Measurements from ENCODE around the gene CAMK1.

Gene CAMK1

DNA sequence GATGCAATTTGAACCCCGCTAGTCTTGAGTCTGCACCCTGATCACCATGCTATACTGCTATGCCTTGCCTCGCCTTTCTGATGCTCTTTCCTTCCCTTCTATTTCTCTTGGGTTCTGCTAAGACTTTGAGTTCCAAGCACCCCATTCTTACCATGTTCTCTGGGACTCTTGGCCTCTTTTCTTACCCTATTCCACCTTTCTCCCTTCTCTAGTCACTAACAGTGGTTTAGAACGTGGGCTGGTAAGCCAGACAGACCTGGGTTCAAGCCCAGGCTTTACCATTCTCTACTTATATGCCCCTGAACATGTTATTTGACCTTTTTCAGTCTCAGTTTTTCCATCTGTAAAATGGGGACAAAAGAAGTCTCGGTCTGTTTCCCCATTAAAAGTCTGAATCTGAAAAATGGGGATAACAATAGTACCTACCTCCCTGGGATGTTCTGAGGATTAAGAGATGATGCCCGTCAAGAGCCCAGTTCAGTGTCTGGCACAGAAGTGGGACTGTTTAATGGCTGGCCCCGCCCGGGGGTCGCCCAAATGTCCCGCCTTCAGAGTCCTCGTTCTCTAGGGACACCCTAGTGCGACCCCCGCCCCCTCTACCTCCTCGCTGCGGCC, 22.1 kb upstream of the CAMK1 start:
- Histone ChIP-seq H3K9ac (ENCODE audit: low read length) (peak overlapping the region; percentile 100), H3K27me3 (ENCODE audit: control insufficient read depth, insufficient read depth, low read length) (no peaks in the 10 kb centered on the region), H3K36me3 (ENCODE audit: control insufficient read depth, low read depth, low read length) (peaks cover 24% of the 10 kb centered on the region), H3K4me3 (ENCODE audit: low read length) (peak overlapping the region; percentile 93), H3K9me3 (ENCODE audit: control insufficient read depth, low read depth, low read length) (no peaks in the 10 kb centered on the region), H3K27ac (ENCODE audit: low read length) (peak overlapping the region; percentile 100), H3K4me1 (ENCODE audit: control insufficient read depth, low read depth, low read length) (peaks cover 5% of the 10 kb centered on the region)

DNA sequence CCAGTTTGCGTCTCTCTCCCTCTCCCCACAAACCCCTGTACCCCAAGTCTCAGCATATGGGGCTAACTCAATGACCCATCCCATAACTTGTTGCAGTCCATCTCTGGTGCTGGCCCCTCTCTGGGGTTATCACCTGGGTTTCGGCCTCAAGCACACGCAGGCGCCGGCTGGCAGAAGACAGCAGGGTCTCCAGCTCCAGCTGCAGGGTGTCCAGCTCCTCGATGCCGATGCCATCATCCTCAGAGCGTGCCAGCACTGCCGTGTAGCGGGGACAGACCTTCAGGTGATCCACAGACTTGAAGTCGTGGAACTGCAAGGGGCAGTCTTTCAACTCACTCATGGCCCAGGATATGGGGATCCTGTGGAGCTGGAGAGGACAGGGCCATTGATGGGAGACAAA, 21.4 kb upstream of the CAMK1 start:
- no peak overlapping the region for H3K9ac ChIP-seq (ENCODE audit: low read length)
- peaks cover 31% of the 10 kb centered on the region for H3K36me3 ChIP-seq (ENCODE audit: control insufficient read depth, low read depth, low read length)
- no peaks in the 10 kb centered on the region for H3K9me3 ChIP-seq (ENCODE audit: control insufficient read depth, low read depth, low read length)
- H3K27me3 ChIP-seq (ENCODE audit: control insufficient read depth, insufficient read depth, low read length), result no peaks in the 10 kb centered on the region
- no peak overlapping the region for H3K4me3 ChIP-seq (ENCODE audit: low read length)
- no peak overlapping the region for H3K27ac ChIP-seq (ENCODE audit: low read length)
- peaks cover 5% of the 10 kb centered on the region for H3K4me1 ChIP-seq (ENCODE audit: control insufficient read depth, low read depth, low read length)

DNA sequence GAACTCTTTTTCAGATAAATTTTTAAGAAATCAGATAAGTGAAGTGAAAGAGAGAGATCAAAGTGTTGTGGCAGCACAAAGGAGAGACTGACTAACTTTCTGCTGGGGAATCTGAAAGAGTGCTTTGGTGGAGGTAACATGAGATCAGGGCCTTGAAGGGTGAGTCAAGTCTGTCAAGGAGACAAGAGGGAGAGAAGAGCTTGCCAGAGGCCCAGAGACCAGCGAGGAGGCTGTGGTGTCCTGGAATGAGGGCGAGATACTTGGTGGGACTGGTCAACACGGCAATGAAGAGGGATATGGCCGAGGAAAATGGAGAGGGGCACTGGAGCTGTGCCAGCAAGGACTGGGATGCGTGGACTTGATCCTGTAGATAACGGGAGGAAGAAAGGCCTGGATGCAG, 18.0 kb upstream of the CAMK1 start:
- Histone ChIP-seq H3K27me3 (ENCODE audit: control insufficient read depth, insufficient read depth, low read length) (no peaks in the 10 kb centered on the region), H3K4me1 (ENCODE audit: control insufficient read depth, low read depth, low read length) (no peaks in the 10 kb centered on the region), H3K4me3 (ENCODE audit: low read length) (no peak overlapping the region), H3K36me3 (ENCODE audit: control insufficient read depth, low read depth, low read length) (peaks cover 37% of the 10 kb centered on the region), H3K9me3 (ENCODE audit: control insufficient read depth, low read depth, low read length) (no peaks in the 10 kb centered on the region), H3K9ac (ENCODE audit: low read length) (no peak overlapping the region), H3K27ac (ENCODE audit: low read length) (no peak overlapping the region)

DNA sequence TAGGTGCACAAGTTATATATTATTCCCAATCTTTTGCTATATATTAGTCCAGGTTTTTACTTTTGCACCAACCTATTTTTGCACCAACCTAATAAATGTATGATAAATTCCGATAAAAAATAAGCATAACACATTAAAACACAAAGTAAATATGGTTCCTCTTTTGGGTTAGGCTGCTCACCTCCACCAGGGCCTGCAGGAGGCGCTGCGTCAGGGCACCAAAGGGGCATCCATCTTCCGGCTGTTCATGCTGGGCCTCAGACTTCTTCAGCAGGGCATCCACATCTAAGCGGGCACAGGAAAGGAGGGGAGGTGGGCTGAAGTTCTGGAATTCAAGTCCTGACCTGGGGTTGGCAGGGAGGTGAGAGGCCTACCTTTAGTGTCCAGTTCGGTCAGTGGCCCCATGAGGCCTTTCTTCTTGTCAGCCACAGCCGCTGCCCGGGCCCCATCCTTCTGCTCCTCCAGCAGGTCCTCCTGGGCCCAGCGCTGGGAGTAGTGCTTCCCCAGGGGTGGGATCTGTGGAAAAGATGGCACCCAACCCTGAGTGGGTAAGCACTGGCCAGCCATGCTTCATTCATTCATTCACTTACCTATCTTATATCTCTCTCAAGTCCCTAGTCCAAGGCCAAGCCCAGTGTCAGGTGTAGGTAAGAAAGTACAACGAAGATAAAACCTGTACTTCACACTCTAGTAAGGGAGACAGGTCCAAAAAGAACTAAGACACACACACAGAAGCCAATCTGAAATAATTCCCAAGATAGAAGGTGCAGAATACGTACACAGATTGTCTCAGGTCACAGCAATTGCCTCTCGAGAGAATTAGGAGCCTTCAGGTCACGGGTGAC, 17.3 kb upstream of the CAMK1 start:
- H3K36me3 ChIP-seq (ENCODE audit: control insufficient read depth, low read depth, low read length), result peaks cover 43% of the 10 kb centered on the region
- H3K27ac ChIP-seq (ENCODE audit: low read length), result no peak overlapping the region
- H3K4me1 ChIP-seq (ENCODE audit: control insufficient read depth, low read depth, low read length), result no peaks in the 10 kb centered on the region
- H3K4me3 ChIP-seq (ENCODE audit: low read length), result no peak overlapping the region
- no peaks in the 10 kb centered on the region for H3K27me3 ChIP-seq (ENCODE audit: control insufficient read depth, insufficient read depth, low read length)
- no peaks in the 10 kb centered on the region for H3K9me3 ChIP-seq (ENCODE audit: control insufficient read depth, low read depth, low read length)
- H3K9ac ChIP-seq (ENCODE audit: low read length), result no peak overlapping the region

DNA sequence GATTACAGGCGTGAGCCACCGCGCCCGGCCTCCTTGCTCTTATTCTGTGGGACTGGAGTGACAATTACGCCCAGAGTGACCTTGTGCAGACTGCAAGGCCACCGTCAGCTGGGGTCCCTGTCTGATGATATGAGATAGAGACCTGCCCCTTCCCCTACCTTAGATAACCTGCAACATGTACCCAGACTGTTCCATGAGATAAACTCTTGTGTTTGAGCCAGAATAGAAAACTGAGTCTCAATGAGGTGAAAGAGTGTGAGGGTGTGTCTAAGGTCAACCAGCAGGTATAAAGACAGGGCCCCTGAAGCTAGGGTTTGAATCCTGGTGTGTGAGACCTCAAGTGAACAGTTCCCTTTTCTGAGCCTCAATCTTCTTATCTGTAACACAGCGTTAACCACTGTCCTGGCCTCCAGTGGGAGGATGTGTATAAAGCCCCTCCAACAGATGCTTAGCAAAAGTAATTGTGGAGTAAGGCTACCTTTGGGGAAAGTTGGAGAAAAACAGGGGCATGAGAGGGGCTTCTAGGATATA, 16.5 kb upstream of the CAMK1 start:
- peaks cover 48% of the 10 kb centered on the region for H3K36me3 ChIP-seq (ENCODE audit: control insufficient read depth, low read depth, low read length)
- no peaks in the 10 kb centered on the region for H3K4me1 ChIP-seq (ENCODE audit: control insufficient read depth, low read depth, low read length)
- H3K9ac ChIP-seq (ENCODE audit: low read length), result no peak overlapping the region
- H3K27ac ChIP-seq (ENCODE audit: low read length), result no peak overlapping the region
- H3K27me3 ChIP-seq (ENCODE audit: control insufficient read depth, insufficient read depth, low read length), result no peaks in the 10 kb centered on the region
- no peaks in the 10 kb centered on the region for H3K9me3 ChIP-seq (ENCODE audit: control insufficient read depth, low read depth, low read length)
- no peak overlapping the region for H3K4me3 ChIP-seq (ENCODE audit: low read length)

DNA sequence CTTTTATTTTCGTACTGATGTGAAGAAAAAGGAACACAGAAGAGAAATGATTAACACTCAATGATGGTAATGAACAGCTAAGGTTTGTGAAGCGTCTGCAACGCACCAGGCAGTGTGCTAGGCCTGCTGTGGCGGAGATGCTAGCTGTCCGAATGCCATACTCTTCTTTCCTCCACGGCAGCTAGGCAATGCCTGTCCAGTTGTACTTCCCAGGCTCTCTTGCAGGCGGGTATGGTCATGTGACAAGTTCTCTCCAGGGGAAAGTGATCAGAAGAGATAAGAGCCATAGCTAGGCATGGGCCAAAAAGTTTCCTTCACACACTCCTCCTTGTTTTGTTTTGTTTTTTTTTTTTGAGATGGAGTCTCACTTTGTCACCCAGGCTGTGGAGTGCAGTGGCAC, 15.9 kb upstream of the CAMK1 start:
- no peak overlapping the region for H3K27ac ChIP-seq (ENCODE audit: low read length)
- peaks cover 53% of the 10 kb centered on the region for H3K36me3 ChIP-seq (ENCODE audit: control insufficient read depth, low read depth, low read length)
- H3K4me1 ChIP-seq (ENCODE audit: control insufficient read depth, low read depth, low read length), result no peaks in the 10 kb centered on the region
- no peaks in the 10 kb centered on the region for H3K27me3 ChIP-seq (ENCODE audit: control insufficient read depth, insufficient read depth, low read length)
- no peak overlapping the region for H3K4me3 ChIP-seq (ENCODE audit: low read length)
- H3K9ac ChIP-seq (ENCODE audit: low read length), result no peak overlapping the region
- no peaks in the 10 kb centered on the region for H3K9me3 ChIP-seq (ENCODE audit: control insufficient read depth, low read depth, low read length)

DNA sequence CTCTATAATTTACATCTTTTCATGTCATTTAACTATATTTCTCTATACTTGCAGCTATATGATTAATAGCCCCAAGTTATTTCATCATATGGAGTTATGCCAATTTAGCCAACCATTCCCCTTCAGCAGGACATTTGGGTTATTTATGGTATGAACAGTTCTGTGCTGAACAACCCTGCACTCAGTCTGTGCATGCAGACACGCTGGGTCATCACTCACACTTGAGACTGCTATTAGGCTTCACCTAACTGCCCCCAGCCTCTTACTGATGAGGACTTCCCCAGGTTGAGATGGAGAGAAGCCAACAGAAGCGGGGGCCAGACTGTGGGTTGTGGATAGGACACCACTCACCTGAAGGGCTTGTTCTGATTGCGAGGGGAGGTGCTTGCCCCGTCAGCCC, 15.2 kb upstream of the CAMK1 start:
- no peaks in the 10 kb centered on the region for H3K4me1 ChIP-seq (ENCODE audit: control insufficient read depth, low read depth, low read length)
- no peak overlapping the region for H3K4me3 ChIP-seq (ENCODE audit: low read length)
- H3K9ac ChIP-seq (ENCODE audit: low read length), result no peak overlapping the region
- no peaks in the 10 kb centered on the region for H3K9me3 ChIP-seq (ENCODE audit: control insufficient read depth, low read depth, low read length)
- H3K27me3 ChIP-seq (ENCODE audit: control insufficient read depth, insufficient read depth, low read length), result no peaks in the 10 kb centered on the region
- H3K27ac ChIP-seq (ENCODE audit: low read length), result no peak overlapping the region
- H3K36me3 ChIP-seq (ENCODE audit: control insufficient read depth, low read depth, low read length), result peaks cover 54% of the 10 kb centered on the region

DNA sequence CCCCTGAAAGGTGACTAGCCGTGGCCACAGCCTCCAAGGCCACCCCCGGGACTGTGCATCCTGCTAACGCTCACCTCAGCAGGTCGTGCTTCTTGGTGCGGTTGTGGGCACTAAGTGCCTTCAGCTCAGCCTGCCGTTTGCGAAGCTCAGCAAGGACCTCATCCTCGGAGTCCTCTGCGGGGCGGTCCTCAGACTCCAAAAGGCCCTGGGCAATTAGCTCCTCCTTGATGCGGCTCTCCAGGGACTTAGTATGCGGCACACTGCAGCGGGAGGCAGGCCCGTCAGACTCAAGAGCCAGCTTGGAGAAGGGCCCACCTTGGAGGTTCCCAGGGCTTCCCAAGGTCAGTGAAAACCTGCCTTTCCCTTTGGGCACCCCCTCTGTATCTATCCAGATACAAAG, 14.2 kb upstream of the CAMK1 start:
- peaks cover 45% of the 10 kb centered on the region for H3K36me3 ChIP-seq (ENCODE audit: control insufficient read depth, low read depth, low read length)
- no peak overlapping the region for H3K9ac ChIP-seq (ENCODE audit: low read length)
- H3K27ac ChIP-seq (ENCODE audit: low read length), result no peak overlapping the region

DNA sequence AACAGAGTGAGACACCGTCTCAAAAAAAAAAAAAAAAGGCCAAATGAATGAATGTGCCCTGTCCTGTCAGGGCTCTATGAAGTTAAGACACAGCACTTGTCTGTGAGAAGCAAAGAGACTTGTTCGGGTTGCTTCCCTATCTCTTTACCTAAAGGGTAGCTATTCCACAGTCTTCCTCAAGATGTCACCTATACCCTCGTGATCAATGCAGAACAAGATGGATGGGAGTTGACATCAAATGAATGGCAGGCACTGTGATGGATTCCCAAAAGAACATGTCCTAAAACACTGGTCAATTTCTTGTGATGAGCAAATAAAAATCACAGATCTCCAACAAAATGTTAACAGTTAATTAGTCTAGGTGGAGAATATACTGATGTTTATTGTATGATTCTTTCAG, 13.0 kb upstream of the CAMK1 start:
- no peak overlapping the region for H3K9ac ChIP-seq (ENCODE audit: low read length)
- H3K27ac ChIP-seq (ENCODE audit: low read length), result no peak overlapping the region
- H3K4me1 ChIP-seq (ENCODE audit: control insufficient read depth, low read depth, low read length), result no peaks in the 10 kb centered on the region
- H3K36me3 ChIP-seq (ENCODE audit: control insufficient read depth, low read depth, low read length), result peaks cover 44% of the 10 kb centered on the region
- H3K27me3 ChIP-seq (ENCODE audit: control insufficient read depth, insufficient read depth, low read length), result no peaks in the 10 kb centered on the region
- no peaks in the 10 kb centered on the region for H3K9me3 ChIP-seq (ENCODE audit: control insufficient read depth, low read depth, low read length)
- H3K4me3 ChIP-seq (ENCODE audit: low read length), result no peak overlapping the region

More for the DNA sequence above, 14.2 kb upstream of the CAMK1 start:
- H3K27me3 ChIP-seq (ENCODE audit: control insufficient read depth, insufficient read depth, low read length), result no peaks in the 10 kb centered on the region
- no peaks in the 10 kb centered on the region for H3K4me1 ChIP-seq (ENCODE audit: control insufficient read depth, low read depth, low read length)
- H3K9me3 ChIP-seq (ENCODE audit: control insufficient read depth, low read depth, low read length), result no peaks in the 10 kb centered on the region
- no peak overlapping the region for H3K4me3 ChIP-seq (ENCODE audit: low read length)

DNA sequence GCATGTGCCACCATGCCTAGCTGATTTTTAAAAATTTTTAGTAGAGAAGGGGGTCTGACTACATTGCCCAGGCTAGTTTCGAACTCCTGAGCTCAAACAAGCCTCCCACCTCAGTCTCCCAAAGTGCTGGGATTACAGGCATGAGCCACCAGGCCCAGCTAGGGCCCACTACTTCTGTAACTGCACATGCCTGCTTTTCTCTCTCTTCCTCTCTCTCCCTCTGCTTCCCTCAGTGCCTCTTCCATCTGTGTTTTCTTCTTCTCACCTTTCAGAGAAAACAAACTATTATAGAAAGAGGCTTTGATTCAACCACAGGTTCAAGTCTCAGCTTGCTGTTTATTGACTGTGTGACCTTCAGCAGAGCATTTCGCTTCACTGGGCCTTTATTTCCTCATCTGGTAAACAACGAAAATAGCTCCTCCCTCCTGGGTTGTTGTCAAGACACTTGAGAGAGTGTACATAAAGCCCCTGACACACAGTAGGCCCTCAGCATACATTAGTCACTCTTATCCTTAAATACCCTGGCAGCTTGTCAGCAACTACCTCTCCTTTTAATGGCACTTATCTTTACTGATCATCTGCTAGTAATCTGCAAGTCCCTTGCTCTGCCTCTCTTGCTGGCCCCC, 12.3 kb upstream of the CAMK1 start:
- H3K36me3 ChIP-seq (ENCODE audit: control insufficient read depth, low read depth, low read length), result peaks cover 42% of the 10 kb centered on the region
- no peaks in the 10 kb centered on the region for H3K27me3 ChIP-seq (ENCODE audit: control insufficient read depth, insufficient read depth, low read length)
- no peaks in the 10 kb centered on the region for H3K9me3 ChIP-seq (ENCODE audit: control insufficient read depth, low read depth, low read length)
- H3K27ac ChIP-seq (ENCODE audit: low read length), result no peak overlapping the region
- H3K4me1 ChIP-seq (ENCODE audit: control insufficient read depth, low read depth, low read length), result no peaks in the 10 kb centered on the region
- no peak overlapping the region for H3K4me3 ChIP-seq (ENCODE audit: low read length)
- H3K9ac ChIP-seq (ENCODE audit: low read length), result no peak overlapping the region

DNA sequence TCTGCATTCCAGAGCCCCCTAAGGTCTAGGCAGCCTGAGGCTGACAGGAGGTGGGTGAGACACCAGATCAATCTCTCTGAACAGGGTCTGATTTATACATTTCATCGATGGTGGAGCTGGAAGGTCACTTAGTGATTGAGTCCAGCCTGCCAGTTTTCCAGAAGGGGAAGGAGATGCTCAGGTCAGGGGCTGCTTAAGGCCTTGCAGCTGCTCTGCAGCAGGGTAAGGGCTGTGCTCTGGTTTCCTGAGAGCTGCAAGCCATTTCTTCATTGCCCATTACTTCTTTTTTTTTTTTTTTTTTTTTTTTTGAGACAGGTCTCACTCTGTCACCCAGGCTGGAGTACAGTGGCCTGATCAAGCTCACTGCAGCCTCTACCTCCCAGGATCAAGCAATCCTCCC, 11.8 kb upstream of the CAMK1 start:
- Histone ChIP-seq H3K36me3 (ENCODE audit: control insufficient read depth, low read depth, low read length) (peaks cover 39% of the 10 kb centered on the region), H3K27ac (ENCODE audit: low read length) (no peak overlapping the region), H3K9me3 (ENCODE audit: control insufficient read depth, low read depth, low read length) (no peaks in the 10 kb centered on the region), H3K4me1 (ENCODE audit: control insufficient read depth, low read depth, low read length) (no peaks in the 10 kb centered on the region), H3K9ac (ENCODE audit: low read length) (no peak overlapping the region), H3K4me3 (ENCODE audit: low read length) (no peak overlapping the region), H3K27me3 (ENCODE audit: control insufficient read depth, insufficient read depth, low read length) (no peaks in the 10 kb centered on the region)
